NCI-H146 treated with DMSO at 0.1 percent for 48 hours (cell line): ENCODE results near the gene RASL10B.

Experiments used
- DNase-seq: peaks from one replicate; lab custom pipeline; 2025; ENCODE audit not compliant: unreplicated experiment; lab: John Stamatoyannopoulos, UW

The RASL10B gene

GRCh38 chr17:35791681-35792350, 60.4 kb downstream of the RASL10B start:
- DNase-seq, result no peak
